ENCODE results near the gene TNFRSF11A.

The TNFRSF11A gene

GRCh38 chr18:62324917-62325805, at the start of gene TNFRSF11A:
Gene TNFRSF11A, plus strand, starts transcription at chr18:62325310. Its CDS starts 43 bp downstream, at chr18:62325353.
- DNase-seq = no peak

GRCh38 chr18:62277045-62277444, 48.1 kb upstream of the TNFRSF11A start:
- no peak for DNase-seq

GRCh38 chr18:62279561-62279960, 45.5 kb upstream of the TNFRSF11A start:
- no peak for DNase-seq

DNA sequence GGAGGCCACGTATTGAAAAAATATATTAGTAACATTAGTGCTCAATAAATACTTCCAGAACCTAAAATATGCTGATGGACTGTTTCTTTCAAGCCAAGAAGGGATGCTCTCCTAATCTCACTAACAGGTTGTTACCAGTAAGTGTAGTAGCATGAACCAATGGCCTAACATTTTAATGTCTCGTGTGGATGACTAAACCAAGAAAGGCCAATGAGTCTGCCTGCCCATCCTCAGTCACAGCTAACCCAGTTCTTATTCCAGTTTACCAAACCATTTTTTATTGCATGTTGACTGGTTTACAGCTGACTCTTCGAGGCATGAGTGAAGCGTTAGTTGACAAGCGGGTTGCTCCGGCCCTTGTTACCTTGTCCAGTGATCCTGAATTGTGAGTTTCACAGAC, 45.1 kb upstream of the TNFRSF11A start:
- DNase-seq = no peak

- DNase-seq = no peak
Observed at GRCh38 chr18:62280786-62281185, 44.3 kb upstream of the TNFRSF11A start.

GRCh38 chr18:62281684-62282083, 43.4 kb upstream of the TNFRSF11A start:
- DNase-seq = no peak

DNA sequence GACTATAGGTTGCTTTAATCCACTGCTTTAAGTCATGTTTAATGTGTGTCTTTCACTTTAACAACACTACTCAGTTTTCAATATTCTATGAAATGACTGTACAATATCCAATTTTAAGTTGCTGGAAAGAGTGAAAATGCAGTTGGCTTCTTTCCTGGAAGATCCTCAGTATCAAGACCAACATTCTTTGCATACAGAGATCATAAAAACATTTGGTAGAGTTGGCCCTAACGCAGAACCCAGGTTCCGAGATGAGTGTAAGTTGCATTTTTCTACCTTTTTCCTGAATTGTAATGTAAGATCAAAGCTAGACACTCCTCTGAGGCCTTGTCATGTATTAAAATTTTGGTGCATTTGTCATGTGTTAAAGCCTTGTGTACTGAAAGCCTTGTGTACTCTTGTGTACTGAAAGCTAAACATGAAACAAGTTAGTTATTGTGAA, 42.9 kb upstream of the TNFRSF11A start:
- DNase-seq = no peak

GRCh38 chr18:62284637-62285036, 40.5 kb upstream of the TNFRSF11A start:
- DNase-seq = no peak

DNA sequence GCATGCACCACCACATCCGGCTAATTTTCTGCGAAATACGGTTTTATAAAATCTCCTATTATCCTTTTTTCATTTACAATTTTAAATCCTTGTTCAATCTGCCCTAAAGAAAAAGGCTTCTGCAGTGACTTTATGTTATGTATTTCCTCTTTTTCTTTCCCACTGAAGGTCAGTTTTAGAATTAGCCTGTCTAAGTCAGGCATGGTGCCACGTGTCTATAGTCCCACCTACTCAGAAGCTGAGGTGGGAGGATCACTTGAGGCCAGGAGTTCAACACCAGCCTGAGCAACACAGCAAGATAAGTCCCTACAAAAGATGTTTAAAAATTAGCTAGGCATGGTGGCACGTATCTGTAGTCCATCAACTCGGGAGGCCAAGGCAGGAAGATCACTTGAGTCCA, 39.8 kb upstream of the TNFRSF11A start:
- DNase-seq = no peak

DNA sequence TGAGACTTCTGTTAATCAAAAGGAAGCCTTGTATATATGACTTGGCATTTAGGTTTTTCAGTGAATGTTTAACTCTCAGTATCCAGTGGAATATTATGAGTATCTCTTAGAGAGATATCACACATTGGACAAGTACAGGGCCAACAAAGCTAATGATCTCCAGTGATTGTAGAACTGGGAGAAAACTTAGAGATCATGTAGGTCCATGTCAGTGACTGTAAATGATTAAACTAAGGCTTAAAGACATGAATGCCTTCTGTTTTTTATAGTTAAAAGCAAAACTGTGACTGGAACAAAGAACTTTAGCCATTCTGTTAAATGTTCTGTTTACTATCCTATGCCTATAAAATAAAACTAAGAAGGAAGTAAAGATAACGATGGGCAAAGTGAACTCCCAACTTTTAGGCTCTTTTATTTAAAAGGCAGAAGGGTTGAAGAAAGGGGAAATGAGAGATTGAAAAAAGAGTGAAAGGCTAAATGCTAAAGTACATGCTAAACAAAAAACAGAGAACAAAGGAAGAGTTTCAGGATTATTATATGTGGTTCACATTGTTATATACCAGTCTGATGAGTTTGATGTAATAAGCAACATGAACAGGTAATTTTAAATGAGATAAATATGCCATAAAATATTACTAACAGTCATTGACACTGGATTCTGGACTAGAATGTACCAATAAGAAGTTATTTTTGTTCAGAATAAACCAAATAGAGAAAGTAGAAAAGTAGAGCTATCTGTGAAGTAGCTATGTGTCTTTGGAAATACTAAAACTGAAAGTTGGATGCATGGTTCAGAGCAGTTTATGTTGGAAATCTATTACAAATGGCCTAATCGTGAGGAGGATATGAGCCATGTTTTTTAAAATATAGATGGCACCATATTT, 37.1 kb upstream of the TNFRSF11A start:
- DNase-seq = no peak

GRCh38 chr18:62288665-62289008, 36.5 kb upstream of the TNFRSF11A start:
- no peak for DNase-seq

DNA sequence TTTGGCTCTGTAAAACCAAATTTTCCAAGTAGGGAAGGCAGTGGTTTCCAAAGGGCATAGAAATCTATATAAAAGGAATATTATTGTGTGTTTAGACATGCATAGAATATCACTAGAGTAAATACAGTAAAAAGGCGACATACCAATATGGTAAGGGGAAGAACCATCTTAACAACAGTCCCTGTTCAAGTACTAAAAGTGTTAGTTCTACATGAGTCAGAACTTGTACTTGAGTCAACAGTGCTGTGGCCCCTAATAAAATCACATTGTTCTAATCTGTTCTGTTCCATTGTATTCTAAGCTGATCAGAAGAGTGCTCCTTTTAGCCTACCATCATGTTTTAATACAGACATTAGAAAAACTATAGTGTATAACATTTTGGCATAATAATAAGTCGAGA, 36.1 kb upstream of the TNFRSF11A start:
- DNase-seq = no peak

DNA sequence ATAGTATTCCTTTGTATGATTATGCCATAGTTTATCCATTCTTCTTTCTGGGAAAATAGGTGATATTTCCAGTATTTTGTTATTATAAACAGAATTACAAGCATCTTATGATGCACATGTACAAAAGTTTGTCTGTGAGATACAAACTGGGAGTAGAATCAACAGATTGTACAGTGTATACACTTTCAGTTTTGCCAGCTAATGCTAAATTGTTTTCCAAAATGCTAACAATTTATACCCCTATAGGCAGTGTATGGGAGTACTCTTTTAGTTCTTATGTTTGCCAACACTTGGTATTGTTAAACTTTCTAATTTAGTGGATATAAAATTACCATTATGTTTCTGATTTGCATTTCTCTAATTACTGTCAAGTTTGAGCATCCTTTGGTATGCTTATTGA, 31.0 kb upstream of the TNFRSF11A start:
- no peak for DNase-seq

GRCh38 chr18:62300359-62300963, 24.6 kb upstream of the TNFRSF11A start:
- no peak for DNase-seq

GRCh38 chr18:62301322-62301721, 23.8 kb upstream of the TNFRSF11A start:
- DNase-seq = no peak

- no peak for DNase-seq
Observed at GRCh38 chr18:62312851-62313250, 12.3 kb upstream of the TNFRSF11A start.

- DNase-seq = no peak
Observed at GRCh38 chr18:62318228-62319180, 6.6 kb upstream of the TNFRSF11A start.

GRCh38 chr18:62321201-62321600, 3.9 kb upstream of the TNFRSF11A start:
- DNase-seq = no peak

- no peak for DNase-seq
Observed at GRCh38 chr18:62323483-62324180, 1.5 kb upstream of the TNFRSF11A start.

DNA sequence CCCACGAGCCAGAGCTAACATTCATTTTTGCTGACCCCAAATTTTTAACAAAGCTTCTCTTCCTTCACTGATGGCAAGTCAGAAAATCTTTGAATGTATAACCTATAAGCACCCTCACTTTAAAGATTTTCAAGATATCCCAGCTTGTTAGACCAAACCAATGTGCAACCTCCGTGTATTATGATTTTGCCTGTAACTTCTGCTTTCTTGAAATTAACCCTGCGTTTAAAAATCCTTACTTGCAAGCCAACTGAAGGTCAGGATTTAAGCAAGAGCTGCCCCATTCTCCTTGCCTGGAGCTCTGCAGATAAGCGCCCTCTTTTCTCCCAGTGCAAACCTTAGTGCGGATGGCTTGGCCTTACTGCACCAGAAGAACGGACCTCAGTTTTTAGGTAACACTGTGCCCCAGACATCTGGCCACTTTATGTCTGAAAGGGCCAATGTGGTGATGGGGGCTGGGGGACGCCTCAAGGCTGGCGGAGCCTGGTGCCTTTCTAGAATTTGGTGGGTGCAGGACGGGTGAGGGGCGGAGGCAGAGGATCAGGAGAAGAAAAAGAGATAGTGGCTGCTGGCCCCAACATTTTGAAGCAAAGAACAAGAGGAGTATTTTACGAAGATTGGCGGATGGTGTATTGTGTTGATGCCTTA, 805 bp upstream of the TNFRSF11A start:
- DNase-seq = no peak

Measured in left hindlimb (tissue), 1 donor.